Measurements from ENCODE around the gene MAP3K13.
"Not testable (repeated sequence)": the region's sequence is repeated elsewhere in the genome, so short reads cannot be mapped to it uniquely, and the experiment has no call there.

The MAP3K13 gene

DNA sequence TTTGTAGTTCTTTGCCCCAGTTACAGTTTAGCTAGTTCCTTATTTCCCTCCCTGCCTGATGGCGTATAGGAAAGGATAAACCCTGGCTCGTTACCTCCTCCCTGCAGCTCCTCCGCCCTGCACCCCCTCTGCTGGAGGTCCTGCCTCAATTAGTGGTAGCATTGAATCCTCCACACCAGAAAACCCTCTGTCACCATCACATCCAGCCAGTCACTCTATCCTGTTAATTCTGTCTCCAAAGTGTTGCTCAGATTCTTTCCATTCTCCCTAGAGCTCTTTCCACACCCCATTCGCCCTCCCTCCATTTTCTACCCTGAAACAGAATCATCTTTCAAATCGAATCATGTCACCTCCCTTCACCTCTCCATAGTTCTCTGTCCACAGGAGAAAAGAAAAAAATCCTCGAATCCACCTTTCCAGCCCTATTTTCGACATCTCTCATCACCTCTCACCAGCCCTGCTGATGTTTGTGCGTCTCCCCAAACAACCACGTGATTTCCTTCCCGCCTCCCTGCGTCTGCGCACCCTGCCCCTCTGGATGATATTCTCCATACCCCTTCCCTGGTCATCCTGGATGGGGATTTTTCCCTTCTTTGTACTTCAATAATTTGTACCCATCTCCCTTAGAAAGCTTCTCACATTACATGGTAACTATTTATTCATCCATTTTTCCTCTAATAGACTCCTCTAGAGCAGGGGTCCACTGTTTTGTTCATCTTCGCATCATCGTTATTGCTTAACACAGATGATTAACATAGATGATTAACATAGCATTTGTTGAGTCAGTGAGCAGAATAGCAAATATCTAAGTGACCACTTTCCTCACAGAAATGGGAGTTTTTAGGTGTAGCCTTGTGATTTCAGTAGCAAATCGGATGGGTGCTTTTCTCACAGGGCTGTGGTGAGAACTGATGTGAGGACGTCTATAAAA is 37.1 kb downstream of the MAP3K13 start:
- no peak for DNase-seq

DNA sequence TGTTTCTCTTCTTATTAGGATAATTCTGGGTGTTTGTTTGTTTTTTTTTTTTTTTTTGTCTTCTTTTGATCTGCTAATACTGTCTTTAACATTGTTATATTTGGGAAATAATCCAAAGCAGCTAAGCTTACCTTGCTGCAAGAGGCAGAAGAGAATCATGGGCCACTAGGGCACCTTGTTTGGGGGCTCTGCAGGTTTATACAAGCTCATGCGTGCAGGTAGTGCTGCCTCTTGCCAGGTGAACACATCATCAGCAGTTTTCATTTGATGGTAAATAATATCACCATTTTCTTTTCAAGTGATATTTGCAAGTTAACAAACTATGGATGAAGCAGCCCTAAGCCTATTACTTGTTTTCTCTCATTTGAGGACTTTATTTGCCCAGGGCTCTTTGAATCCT is 37.9 kb downstream of the MAP3K13 start:
- DNase-seq = no peak

DNA sequence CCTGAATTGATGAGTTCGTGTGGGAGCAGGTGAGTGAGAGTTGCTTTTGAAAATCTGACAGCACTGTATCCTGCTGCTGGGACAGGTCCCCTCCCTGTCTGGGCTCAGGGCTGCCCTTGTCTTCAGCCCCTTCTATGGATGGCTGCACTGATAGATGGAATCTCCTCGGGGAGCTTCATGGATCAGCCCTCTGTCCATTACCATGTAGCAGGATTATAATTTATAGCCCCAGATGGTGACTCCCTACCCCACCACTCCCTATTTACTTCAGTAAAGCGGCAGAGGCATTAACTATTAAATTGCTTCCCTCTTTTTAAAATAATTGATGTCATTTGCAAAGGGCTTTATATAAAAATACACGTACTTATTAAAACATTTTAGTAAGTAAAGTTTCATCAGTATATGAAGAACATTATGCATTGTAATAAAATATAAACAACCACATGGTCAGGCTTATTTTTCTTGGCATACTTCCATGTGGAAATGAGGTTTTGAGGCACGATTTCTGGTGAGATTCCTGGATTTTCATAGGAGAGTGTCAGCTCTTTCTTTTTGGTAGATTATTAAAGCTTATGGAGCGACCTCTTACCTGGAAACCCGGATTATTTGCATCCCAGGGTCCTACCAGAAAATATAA is 38.5 kb downstream of the MAP3K13 start:
- DNase-seq = no peak

DNA sequence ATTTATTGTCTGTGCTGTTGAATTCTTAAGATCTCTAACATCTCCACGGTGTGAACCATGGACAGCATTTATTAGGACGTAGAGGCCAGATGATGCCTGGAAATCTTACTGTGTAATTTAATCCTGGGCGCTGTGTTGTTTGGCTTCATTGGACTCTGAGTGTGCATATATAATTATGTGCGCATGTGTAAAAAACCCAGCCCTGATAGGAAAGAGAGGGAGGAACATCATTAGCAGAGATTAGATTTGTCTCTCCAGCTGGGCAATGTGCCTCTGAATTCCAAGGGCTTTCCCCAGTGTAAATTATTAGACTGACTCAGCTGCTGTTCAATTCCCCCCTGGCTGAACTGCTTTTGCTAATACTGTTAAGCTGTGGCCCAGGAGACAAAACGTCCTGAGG is 39.6 kb downstream of the MAP3K13 start:
- no peak for DNase-seq

DNA sequence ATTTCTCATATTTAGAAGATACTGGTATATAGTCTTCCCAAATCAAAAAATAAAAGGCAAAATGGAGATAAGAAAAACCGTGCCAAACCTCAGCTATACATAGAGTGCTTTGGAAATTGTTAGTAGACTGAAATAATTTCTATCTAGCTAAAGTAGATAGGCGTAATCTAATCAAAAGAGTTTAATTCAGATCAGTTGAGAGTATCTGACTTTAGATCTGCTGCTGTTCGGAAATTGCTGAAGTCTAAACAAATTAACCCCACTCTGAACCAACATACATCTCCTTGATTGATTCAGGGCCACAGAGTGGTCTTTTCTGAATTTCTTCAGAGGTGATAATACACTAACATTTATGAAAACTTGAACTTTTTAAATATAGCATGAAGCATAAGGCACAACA is 40.1 kb downstream of the MAP3K13 start:
- no peak for DNase-seq

DNA sequence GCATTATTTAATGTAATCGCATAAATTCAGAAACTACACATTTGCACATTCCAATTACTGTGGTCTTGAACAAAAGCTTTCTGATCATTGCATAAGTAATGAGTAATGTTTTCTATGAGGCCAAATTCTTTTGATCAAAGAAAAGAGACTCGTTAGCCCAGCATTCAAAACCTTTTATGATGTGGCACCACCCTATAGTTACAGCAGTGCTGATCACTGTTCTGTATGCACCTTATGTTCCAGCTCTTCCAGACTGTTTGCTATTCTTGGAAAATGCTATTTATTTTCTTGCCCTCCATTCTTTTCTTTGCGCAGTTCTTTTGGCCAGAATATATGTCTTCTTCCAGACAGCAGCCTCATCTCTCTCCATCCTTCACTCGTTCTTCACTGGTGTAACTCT is 42.3 kb downstream of the MAP3K13 start:
- DNase-seq = no peak

DNA sequence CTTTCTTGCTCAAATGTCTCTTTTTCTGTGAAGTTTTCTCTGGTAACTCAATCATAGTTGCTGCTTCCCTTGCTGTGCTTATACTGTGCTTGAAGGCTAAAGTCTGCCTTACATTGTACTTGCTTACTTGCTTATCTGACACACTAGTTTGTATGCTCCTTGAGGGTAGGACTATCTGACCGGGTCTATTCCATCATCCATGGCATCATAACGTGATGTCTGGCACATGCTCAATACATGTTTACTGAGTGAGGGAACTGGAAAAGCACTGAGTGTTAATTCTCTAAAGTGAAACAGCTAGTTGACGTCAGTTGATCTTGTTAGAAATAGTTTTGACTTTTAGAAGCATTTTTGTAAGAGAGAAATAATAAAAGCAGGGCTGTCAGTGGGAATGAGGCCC is 42.7 kb downstream of the MAP3K13 start:
- no peak for DNase-seq

DNA sequence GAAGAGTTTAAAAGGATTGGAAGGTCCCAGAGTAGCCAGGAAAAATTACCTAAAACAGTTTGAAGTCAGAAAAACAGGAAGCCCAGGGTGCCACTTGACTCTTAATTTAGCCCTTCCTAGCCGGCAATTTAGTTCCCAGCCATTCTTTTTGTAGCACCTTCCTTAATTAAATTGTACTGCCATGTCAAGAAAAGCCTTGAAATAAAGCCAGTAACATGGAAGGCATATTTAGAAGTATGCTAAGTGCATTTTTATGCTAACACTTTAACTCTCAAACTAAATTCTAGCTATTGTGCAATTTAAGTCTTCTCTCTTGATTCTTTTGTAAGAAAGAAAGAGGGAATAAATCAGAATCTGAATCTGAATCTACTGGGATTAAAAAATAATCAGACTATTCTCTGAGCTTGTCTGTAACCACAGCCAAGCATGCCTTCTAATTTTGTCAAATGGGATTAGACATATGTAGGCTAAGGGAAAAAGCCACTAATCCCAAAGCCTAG is 43.2 kb downstream of the MAP3K13 start:
- no peak for DNase-seq

DNA sequence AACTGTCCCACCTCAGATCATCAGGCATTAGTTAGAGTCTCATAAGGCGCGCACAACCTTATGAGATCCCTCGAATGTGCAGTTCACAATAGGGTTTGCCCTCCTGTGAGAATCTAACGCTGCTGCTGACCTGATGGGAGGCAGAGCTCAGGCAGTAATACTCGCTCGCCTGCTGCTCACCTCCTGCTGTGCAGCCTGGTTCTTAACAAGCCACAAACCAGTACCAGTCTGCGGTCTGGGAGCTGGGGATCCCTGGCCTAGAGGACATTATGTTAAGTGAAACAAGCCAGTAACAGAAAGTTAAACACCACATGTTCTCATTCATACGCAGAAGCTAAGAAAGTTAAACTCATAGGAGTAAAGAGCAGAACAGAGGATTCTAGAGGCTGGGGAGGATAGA is 47.0 kb downstream of the MAP3K13 start:
- DNase-seq = no peak

DNA sequence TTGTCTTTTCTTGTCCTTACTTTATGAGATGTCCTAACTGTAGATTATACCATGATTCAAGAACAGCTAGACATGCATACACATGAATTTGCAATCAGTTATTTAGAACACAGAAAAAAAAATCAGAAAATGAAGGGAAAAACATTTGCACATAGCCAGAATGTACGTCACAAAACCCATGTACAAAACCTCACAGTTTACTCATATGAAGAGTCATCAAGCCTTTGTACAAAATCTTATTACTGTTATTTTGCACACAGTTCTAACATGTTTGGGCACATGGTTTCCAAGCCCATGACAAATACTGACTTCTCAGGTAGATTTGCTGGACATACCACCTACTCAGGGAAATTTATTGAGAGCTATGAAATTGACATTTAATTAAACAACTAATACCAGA is 48.2 kb downstream of the MAP3K13 start:
- DNase-seq = no peak

DNA sequence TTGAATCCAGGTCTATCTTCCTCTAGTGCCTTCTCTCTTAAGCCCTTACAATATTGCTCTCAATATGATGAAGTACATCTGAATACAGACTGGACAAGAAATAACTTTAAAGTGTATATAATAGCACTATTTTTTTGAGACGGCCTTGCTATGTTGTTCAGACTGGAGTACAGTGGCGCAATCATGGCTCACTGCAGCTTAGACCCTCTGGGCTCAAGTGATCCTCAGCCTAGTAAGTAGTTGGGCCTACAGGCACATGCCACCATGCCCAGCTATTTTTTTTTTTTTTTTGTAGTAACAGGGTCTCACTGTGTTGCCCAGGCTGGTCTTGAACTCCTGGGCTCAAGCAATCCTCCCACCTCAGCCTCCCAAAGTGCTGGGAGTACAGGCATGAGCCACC is 53.6 kb downstream of the MAP3K13 start:
- no peak for DNase-seq

DNA sequence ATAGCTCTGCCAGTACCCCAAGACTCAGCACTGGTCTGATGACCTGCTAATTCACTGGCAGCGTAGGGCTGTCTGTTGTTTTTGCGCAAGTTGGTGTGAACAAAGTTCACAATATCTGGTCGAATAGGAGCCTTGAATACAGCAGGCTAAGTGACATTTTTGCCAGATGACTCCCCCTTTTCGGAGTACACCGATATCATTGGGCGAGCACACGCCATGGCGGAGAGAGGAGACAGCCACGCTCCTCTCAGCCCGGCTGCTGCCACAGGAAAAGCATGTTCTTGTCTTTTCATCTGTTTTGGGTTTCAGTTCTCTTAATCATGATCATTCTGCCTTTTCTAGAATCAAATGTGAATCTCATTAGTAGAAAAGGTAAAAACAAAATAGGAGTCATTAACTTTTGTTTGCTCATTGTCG is 55.6 kb downstream of the MAP3K13 start:
- DNase-seq = not testable (repeated sequence)

DNA sequence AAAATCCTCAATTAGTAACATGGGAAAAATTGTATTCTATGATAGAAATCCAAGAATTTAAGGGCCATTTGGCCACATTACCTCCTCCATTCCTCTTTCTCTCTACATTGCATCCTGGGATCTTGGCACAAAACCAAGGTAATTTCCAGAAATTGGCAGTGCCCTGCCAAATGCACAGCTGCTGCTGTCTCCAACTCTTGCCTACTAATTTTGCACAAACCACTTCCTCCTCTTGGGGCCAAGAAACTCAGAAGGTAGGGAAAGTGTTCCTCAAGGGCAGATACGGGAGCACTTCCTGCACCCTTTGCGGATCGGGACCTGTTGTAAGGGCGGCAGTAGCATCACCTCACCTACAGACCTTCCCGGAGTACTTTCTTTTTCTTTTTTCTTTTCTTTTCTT is 57.8 kb downstream of the MAP3K13 start:
- DNase-seq = no peak

DNA sequence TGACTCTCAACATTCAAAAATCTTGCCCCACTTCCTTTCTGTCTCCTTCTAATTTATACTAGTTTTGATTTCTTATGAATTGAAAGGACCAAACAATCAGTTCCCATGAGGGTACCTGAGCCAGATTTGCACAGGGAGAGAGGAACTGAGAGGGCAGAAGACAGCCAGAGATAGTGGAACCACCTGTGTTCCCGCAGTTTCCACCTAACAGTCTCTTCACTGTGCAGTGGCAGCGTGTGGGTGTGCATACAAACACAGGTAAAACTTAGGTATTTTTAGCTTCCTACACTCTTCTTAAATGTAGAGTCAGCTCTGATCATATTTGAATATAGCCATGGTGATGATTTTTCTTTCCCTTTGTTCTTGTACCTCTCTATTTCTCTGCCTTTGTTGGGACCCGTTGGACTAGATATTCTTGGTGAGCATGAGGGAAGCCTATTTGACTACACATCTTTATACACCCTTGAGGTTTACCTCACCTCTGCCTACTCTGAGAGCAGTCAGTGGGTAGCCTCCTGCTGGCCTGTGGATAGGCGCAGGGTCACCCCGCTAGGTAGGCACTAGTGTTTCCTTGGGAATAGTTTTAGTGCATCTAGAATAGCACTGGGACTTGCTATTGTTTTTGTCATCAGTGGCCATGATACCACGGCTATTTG is 58.8 kb downstream of the MAP3K13 start:
- DNase-seq = no peak

DNA sequence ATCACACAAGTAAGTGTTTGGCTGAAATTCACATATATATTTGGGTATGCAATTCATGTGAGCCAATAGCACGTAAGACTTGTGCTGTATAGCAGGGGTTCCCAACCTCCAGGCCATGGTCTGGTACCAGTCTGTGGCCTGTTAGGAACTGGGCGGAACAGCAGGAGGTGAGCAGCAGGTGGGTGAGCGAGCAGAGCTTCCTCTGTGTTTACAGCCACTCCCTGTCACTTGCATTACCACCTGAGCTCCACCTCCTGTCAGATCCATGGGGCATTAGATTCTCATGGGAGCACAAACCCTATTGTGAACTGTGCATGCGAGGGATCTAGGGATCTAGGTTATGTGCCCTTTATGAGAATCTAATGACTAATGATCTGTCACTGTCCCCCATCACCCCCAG is 59.7 kb downstream of the MAP3K13 start:
- DNase-seq = no peak

DNA sequence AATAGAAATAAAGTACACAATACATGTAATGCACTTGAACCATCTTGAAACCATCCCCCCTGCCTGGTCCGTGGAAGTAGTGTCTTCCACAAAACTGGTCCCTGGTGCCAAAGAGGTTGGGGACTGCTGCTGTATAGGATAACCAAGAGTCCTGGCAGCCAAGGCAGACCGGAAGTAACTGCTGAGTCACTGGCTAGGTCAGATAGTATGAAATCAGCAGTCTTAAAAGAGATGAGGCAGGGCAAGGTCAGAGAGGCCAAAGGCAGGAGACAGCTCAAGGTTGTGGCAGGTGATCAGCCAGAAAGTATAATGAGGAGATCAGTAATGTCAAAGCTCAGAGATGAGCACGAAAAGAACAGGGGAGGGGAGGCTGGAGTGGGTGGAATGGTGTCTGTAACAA is 60.2 kb downstream of the MAP3K13 start:
- peak; percentile 4 for DNase-seq

DNA sequence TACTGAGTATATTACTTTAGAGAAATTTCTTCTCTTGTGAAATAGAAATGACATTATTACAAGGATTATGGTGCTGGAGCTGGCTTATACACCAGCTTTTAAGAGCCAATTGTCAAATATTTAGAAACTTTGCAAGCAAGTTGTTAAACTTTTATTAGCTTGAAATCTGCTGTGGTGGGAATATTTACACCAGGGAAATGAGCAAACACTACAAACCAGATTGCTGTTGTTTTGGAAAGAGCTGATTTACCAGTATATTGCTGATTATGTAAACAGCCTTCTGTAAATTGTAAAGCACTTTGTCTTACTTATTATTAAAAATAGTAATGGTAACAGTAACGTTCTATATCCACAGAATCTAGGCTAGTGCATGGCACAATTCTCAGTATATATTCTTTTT is 61.5 kb downstream of the MAP3K13 start:
- DNase-seq = no peak

DNA sequence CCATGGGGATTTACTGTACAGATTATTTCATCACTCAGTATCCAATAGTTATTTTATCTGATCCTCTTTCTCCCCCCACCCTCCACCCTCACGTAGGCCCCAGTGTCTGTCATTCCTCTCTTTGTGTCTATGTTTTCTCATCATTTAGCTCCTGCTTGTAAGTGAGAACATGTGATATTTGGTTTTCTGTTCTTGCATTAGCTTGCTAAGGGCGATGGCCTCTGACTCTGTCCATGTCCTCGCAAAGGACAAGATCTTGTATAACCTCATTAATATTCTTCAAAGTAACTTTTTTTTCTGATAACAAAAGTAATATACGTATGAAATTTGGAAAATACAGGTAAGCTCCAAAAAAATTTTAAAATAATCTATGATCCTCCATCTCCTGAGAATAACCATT is 67.4 kb downstream of the MAP3K13 start:
- DNase-seq = no peak

DNA sequence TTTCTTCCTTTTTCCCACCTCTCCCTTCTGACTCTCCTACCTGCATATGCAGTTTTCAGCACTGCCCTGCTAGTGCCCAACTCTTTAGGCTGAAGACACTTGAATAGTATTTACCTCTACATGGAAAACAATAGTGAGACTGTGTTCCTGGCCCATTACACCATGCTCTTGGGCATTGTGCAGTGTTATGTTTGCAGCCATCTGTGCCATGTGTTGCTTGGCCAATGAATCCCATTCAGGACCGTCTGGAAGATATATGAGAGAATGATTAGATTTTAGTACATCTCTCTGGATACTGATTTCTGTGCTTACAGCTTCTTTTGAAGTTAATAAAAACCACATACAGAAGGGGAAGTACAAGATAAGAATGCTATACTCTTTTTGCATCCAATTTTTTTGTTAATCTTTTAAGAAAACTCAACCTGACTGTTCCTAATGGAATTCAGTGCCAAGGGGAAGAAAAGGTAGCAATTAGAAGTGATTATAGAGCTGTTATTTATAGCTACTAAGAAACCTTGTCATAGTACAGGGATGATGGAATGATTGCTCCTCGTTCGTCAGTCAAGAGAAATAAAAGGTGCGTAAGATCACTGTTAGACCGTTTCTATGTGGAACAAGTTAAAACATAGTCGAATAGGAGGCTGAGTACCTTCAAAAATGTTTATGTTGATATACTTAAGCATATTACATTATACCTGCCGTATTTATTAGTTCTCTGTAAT is 77.0 kb downstream of the MAP3K13 start:
- no peak for DNase-seq

DNA sequence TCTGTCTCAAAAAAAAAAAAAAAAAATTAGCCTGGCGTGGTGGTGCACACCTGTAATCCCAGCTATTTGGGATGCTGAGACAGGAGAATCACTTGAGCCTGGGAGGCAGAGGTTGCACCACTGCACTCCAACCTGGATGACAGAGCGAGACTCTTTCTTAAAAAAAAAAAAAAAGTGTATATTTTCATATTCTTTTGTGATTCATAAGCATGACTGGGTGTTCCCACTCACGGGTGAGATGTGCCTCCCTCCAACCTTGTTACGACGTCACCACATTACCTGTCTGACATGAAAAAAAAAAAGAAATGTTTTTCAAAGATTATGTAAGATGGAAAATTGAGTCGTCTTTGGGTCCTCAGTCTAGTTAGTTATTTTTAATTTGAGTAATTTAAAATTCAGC is 79.1 kb downstream of the MAP3K13 start:
- DNase-seq = no peak

DNA sequence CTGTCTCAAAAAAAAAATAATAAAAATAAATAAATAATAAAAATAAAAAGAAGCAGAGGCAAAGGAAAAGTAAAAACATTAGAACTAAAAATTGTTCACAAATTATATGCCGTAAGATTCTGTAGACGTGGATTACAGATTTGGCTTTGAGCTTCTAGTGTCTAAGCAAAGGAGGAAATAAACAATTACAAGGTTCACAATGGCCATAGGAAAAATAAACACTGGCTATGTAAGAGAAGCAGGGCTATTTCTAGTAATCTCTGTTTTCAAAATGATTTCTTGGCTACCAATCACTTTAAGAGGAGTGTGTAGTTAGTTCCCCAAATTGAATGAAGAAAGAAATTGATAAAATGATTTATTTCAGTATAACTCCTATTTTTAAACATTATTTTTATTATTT is 81.4 kb downstream of the MAP3K13 start:
- DNase-seq = no peak

DNA sequence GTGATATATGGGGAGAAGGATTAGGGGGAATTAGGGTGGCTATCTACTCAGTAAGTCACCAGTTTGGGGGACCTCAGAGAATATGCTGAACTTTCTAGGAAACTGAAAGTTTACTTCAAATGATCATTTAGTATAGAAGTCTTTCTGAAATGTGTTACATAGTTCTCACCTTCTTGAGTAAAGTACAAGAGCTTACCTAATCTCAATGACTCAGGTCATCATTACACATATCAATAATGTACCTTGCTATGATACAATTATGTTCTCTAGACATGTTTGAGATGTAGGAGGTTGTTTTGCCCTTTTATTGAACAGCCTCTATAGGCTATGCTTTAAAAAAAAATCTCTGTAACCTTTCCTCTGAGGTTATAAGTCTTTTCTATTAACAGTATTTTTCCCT is 85.2 kb downstream of the MAP3K13 start:
- no peak for DNase-seq

DNA sequence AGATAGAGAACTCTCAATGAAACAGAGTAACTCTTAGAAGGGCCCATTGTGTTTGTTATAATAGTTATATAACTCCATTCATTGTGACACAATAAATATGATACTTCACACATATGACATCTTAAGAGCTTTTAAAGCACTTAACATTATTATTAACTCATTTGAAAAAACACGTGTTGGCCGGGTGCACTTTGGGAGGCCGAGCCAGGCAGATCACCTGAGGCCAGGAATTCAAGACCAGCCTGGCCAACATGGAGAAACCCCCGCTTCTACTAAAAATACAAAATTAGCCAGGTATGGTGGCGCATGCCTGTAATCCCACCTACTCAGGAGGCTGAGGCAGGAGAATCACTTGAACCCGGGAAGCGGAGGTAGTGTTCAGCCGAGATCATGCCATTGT is 88.5 kb downstream of the MAP3K13 start:
- DNase-seq = not testable (repeated sequence)

All from activated CD4-positive, alpha-beta T cell treated with anti-CD3 and anti-CD28 coated beads, Interleukin-10, Interleukin-2, amounts not matched to agents 100 ng/mL and 50 ng/mL, durations not matched to agents 16 hours and 8 hours (primary cell).